GM23338 (cell line): ENCODE measurements around the gene PMM1. TPM values are rescaled to one million over a fixed set of nuclear protein-coding genes. Genes with fewer than 3 reads are reported as not detected.

Experiments
- ATAC-seq: fragments of 200-7000 bp; cut with Tn5 transposase; 3 replicates; pipeline ENCODE4 v1.9.1; 2020
- DNase-seq: peaks from one replicate; pipeline ENCODE4 v3.0.0-alpha.2; 2015; ENCODE audit warnings: low spot score
- H2AFZ ChIP-seq: fragments of 200-600 bp; sonication (generic); 2 replicates; pipeline ENCODE4 v1.8.0; 2016; ENCODE audit warnings: antibody characterized with exemption, mild to moderate bottlenecking, moderate library complexity
- H3F3A ChIP-seq: fragments of 200-600 bp; sonication (generic); replicated peaks from 2 replicates; pipeline ENCODE4 v1.8.0; 2017; ENCODE audit warnings: antibody characterized with exemption, mixed run types, low read depth
- H3K27ac ChIP-seq: fragments of 200-600 bp; sonication (generic); 2 replicates; pipeline ENCODE4 v1.6.1; 2016; ENCODE audit warnings: low read depth
- H3K27me3 ChIP-seq: fragments of 200-600 bp; sonication (generic); 2 replicates; pipeline ENCODE4 v1.8.0; 2016; ENCODE audit warnings: mild to moderate bottlenecking, mixed run types, moderate library complexity; ENCODE audit not compliant: insufficient read depth
- H3K36me3 ChIP-seq: fragments of 200-600 bp; sonication (generic); 2 replicates; pipeline ENCODE4 v1.8.0; 2016; ENCODE audit warnings: mild to moderate bottlenecking; ENCODE audit not compliant: insufficient read depth
- H3K4me1 ChIP-seq: fragments of 200-600 bp; sonication (generic); 2 replicates; pipeline ENCODE4 v1.8.0; 2016; ENCODE audit warnings: mild to moderate bottlenecking, moderate library complexity; ENCODE audit not compliant: insufficient read depth
- H3K4me2 ChIP-seq: fragments of 200-600 bp; sonication (generic); 2 replicates; pipeline ENCODE4 v1.7.1; 2017; ENCODE audit warnings: mixed run types
- H3K4me3 ChIP-seq: fragments of 200-600 bp; sonication (generic); 2 replicates; pipeline ENCODE4 v1.6.1; 2016; ENCODE audit warnings: mixed run types
- H3K79me2 ChIP-seq: fragments of 200-600 bp; sonication (generic); replicated peaks from 2 replicates; pipeline ENCODE4 v1.8.0; 2017; ENCODE audit warnings: mild to moderate bottlenecking; ENCODE audit not compliant: insufficient read depth
- H3K9me2 ChIP-seq: fragments of 200-600 bp; sonication (generic); 2 replicates; pipeline ENCODE4 v1.8.0; 2017; ENCODE audit not compliant: insufficient read depth
- H4K20me1 ChIP-seq: fragments of 200-600 bp; sonication (generic); replicated peaks from 2 replicates; pipeline ENCODE4 v1.8.0; 2017; ENCODE audit warnings: mild to moderate bottlenecking; ENCODE audit not compliant: insufficient read depth
- H3K27ac Mint-ChIP-seq: 2 replicates; pipeline ENCODE4 v1.8.0; 2020; ENCODE audit warnings: inconsistent platforms, mild to moderate bottlenecking, moderate library complexity, mixed read lengths
- H3K27me3 Mint-ChIP-seq: 3 replicates; pipeline ENCODE4 v1.8.0; 2022; ENCODE audit warnings: low read depth, mild to moderate bottlenecking, moderate library complexity, mixed read lengths, inconsistent platforms; ENCODE audit not compliant: insufficient read depth, poor library complexity
- H3K36me3 Mint-ChIP-seq: 3 replicates; pipeline ENCODE4 v1.8.0; 2021; ENCODE audit warnings: low read depth, mild to moderate bottlenecking, inconsistent platforms, moderate library complexity, mixed read lengths
- H3K4me1 Mint-ChIP-seq: 3 replicates; pipeline ENCODE4 v1.8.0; 2020; ENCODE audit warnings: mild to moderate bottlenecking, inconsistent platforms, mixed read lengths
- H3K4me3 Mint-ChIP-seq: 3 replicates; pipeline ENCODE4 v1.8.0; 2021; ENCODE audit warnings: moderate library complexity, mild to moderate bottlenecking, inconsistent platforms, mixed read lengths
- H3K9me3 Mint-ChIP-seq: 3 replicates; pipeline ENCODE4 v1.8.0; 2020; ENCODE audit warnings: moderate library complexity, mild to moderate bottlenecking, inconsistent platforms, mixed read lengths
- CREB1 ChIP-seq: fragments of 250-450 bp; sonication (Bioruptor Pico); IDR thresholded peaks from 2 replicates; pipeline ENCODE4 v1.5.0; 2020; ENCODE audit warnings: low read depth, mild to moderate bottlenecking, moderate library complexity
- EZH2 ChIP-seq: fragments of 200-600 bp; sonication (generic); IDR thresholded peaks from one replicate; pipeline ENCODE4 v1.8.0; 2017; ENCODE audit warnings: antibody characterized with exemption, mild to moderate bottlenecking, low read depth; ENCODE audit not compliant: unreplicated experiment
- JUNB ChIP-seq: IDR thresholded peaks from one replicate; pipeline ENCODE4 v1.6.1; 2016; ENCODE audit warnings: antibody characterized with exemption; ENCODE audit not compliant: unreplicated experiment
- NANOG ChIP-seq: IDR thresholded peaks from 2 replicates; pipeline ENCODE4 v1.6.1; 2016; ENCODE audit warnings: antibody characterized with exemption, borderline replicate concordance
- POLR2AphosphoS5 ChIP-seq: IDR thresholded peaks from 2 replicates; pipeline ENCODE4 v1.6.1; 2016; ENCODE audit warnings: antibody characterized with exemption, low read depth
- STAT1 ChIP-seq: IDR thresholded peaks from one replicate; pipeline ENCODE4 v1.6.1; 2016; ENCODE audit warnings: antibody characterized with exemption; ENCODE audit not compliant: unreplicated experiment
- ZNF114 ChIP-seq: fragments of 250-450 bp; sonication (Bioruptor Pico); IDR thresholded peaks from 2 replicates; pipeline ENCODE4 v1.5.0; 2020; ENCODE audit warnings: mild to moderate bottlenecking, moderate library complexity
- ZNF331 ChIP-seq: fragments of 250-450 bp; sonication (Bioruptor Pico); IDR thresholded peaks from 2 replicates; pipeline ENCODE4 v1.5.0; 2020; ENCODE audit warnings: low read depth, mild to moderate bottlenecking, moderate library complexity
- polyA plus RNA-seq: library from polyadenylated mRNA; unstranded; fragments of >200 nt; fragmentation: Nextera tagmentation; extraction: Ambion mirVana; gene quantifications from 2 replicates; pipeline ENCODE4 v1.2.1, GENCODE V29; 2016
- total RNA-seq: library from RNA; depleted of rRNA; stranded (reverse); fragments of >200 nt; shearing (Covaris generic); gene quantifications from 2 replicates; pipeline ENCODE4 v1.2.3, GENCODE V29; 2014
- TF ChIP-seq, protein P1 (sequence below), 2 experiments: fragments of 200-600 bp in 1 of 2; sonication (generic) in 1 of 2; conservative IDR thresholded peaks; 2 replicates each; pipeline versions ENCODE4 v1.5.1 to v1.6.1; 2016 to 2017; ENCODE audit warnings: antibody characterized with exemption in 2 of 2, low read depth in 2 of 2, mild to moderate bottlenecking in 2 of 2, moderate library complexity in 1 of 2
- TF ChIP-seq, protein P2 (sequence below): IDR thresholded peaks from 2 replicates; pipeline ENCODE4 v1.6.1; 2016; ENCODE audit warnings: antibody characterized with exemption
- TF ChIP-seq, protein P3 (sequence below): fragments of 250-450 bp; sonication (Bioruptor Pico); IDR thresholded peaks from 2 replicates; pipeline ENCODE4 v1.5.0; 2020; ENCODE audit warnings: mild to moderate bottlenecking, moderate library complexity
- TF ChIP-seq, protein P4 (sequence below): IDR thresholded peaks from one replicate; pipeline ENCODE4 v1.6.1; 2018; ENCODE audit warnings: antibody characterized with exemption; ENCODE audit not compliant: unreplicated experiment

PMM1 gene
- total and polyA plus RNA-seq, 2 experiments from 2014 or later: 8.7 to 9.9 TPM

DNA sequence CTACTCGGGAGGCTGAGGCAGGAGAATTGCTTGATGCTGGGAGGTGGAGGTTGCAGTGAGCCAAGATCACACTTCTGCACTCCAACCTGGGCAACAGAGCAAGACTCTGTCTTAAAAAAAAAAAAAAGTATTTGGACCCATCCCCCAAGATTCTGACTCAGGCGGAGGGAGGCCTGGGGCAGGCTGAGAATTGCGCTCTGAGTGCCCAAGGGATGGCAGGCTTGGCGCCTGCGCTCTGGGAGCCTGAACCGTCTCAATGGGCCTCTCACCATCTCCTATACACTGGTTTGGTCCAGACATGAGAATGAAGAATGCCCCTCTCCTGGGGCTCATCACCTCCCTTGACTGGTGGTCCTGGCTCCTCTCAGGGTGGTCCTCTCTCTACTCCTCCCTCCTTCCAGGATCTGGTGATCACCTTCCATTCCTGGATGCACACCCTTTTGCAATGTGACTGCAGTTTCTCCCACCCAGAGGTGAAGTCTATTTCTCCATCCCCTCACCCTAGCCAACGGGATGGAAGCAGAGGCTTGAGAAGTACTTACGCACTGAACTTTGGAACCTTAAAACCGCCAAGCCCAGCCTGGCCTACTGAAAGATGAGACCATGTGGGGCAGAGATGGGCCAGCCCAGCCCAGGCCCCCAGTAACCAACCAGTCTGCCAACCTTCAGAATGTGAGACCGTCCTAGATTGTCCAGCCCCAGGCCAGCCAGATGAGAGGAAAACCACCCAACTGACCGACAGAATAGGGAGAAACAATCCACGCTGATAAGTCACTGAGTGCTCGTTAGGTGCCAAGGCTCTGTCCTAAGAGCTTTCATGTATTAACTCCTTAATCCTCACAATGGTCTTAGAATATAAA lies 50.3 kb downstream of the PMM1 start:
- peaks cover 6% of the 10 kb centered on the region for H3K27me3 Mint-ChIP-seq
- no peaks in the 10 kb centered on the region for H3K36me3 ChIP-seq
- no peak overlapping the region for H3K4me3 ChIP-seq
- peaks cover 3% of the 10 kb centered on the region; the same call in 1 of the 2 replicates for H3F3A ChIP-seq
- H3K4me1 ChIP-seq: no peaks in the 10 kb centered on the region; the same call in 1 of the 2 replicates
- H3K27ac Mint-ChIP-seq: no peak overlapping the region
- H3K9me3 Mint-ChIP-seq: no peaks in the 10 kb centered on the region; the same call in 2 of the 3 replicates
- peaks cover 39% of the 10 kb centered on the region for H3K36me3 Mint-ChIP-seq
- TF ChIP-seq JUNB (no peak), ZNF331 (CRISPR knock-in tag) (no peak), POLR2AphosphoS5 (no peak), ZNF114 (CRISPR knock-in tag) (no peak), EZH2 (no peak), NANOG (no peak), CREB1 (CRISPR knock-in tag) (no peak), STAT1 (no peak)
- TF ChIP-seq, protein P1, sequence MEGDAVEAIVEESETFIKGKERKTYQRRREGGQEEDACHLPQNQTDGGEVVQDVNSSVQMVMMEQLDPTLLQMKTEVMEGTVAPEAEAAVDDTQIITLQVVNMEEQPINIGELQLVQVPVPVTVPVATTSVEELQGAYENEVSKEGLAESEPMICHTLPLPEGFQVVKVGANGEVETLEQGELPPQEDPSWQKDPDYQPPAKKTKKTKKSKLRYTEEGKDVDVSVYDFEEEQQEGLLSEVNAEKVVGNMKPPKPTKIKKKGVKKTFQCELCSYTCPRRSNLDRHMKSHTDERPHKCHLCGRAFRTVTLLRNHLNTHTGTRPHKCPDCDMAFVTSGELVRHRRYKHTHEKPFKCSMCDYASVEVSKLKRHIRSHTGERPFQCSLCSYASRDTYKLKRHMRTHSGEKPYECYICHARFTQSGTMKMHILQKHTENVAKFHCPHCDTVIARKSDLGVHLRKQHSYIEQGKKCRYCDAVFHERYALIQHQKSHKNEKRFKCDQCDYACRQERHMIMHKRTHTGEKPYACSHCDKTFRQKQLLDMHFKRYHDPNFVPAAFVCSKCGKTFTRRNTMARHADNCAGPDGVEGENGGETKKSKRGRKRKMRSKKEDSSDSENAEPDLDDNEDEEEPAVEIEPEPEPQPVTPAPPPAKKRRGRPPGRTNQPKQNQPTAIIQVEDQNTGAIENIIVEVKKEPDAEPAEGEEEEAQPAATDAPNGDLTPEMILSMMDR (conservative IDR thresholded peaks at IDR 0.05; ENCODE audit: low read depth in 2 of 2): no peak
- TF ChIP-seq, protein P2, sequence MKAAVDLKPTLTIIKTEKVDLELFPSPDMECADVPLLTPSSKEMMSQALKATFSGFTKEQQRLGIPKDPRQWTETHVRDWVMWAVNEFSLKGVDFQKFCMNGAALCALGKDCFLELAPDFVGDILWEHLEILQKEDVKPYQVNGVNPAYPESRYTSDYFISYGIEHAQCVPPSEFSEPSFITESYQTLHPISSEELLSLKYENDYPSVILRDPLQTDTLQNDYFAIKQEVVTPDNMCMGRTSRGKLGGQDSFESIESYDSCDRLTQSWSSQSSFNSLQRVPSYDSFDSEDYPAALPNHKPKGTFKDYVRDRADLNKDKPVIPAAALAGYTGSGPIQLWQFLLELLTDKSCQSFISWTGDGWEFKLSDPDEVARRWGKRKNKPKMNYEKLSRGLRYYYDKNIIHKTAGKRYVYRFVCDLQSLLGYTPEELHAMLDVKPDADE: no peak
- TF ChIP-seq, protein P3, sequence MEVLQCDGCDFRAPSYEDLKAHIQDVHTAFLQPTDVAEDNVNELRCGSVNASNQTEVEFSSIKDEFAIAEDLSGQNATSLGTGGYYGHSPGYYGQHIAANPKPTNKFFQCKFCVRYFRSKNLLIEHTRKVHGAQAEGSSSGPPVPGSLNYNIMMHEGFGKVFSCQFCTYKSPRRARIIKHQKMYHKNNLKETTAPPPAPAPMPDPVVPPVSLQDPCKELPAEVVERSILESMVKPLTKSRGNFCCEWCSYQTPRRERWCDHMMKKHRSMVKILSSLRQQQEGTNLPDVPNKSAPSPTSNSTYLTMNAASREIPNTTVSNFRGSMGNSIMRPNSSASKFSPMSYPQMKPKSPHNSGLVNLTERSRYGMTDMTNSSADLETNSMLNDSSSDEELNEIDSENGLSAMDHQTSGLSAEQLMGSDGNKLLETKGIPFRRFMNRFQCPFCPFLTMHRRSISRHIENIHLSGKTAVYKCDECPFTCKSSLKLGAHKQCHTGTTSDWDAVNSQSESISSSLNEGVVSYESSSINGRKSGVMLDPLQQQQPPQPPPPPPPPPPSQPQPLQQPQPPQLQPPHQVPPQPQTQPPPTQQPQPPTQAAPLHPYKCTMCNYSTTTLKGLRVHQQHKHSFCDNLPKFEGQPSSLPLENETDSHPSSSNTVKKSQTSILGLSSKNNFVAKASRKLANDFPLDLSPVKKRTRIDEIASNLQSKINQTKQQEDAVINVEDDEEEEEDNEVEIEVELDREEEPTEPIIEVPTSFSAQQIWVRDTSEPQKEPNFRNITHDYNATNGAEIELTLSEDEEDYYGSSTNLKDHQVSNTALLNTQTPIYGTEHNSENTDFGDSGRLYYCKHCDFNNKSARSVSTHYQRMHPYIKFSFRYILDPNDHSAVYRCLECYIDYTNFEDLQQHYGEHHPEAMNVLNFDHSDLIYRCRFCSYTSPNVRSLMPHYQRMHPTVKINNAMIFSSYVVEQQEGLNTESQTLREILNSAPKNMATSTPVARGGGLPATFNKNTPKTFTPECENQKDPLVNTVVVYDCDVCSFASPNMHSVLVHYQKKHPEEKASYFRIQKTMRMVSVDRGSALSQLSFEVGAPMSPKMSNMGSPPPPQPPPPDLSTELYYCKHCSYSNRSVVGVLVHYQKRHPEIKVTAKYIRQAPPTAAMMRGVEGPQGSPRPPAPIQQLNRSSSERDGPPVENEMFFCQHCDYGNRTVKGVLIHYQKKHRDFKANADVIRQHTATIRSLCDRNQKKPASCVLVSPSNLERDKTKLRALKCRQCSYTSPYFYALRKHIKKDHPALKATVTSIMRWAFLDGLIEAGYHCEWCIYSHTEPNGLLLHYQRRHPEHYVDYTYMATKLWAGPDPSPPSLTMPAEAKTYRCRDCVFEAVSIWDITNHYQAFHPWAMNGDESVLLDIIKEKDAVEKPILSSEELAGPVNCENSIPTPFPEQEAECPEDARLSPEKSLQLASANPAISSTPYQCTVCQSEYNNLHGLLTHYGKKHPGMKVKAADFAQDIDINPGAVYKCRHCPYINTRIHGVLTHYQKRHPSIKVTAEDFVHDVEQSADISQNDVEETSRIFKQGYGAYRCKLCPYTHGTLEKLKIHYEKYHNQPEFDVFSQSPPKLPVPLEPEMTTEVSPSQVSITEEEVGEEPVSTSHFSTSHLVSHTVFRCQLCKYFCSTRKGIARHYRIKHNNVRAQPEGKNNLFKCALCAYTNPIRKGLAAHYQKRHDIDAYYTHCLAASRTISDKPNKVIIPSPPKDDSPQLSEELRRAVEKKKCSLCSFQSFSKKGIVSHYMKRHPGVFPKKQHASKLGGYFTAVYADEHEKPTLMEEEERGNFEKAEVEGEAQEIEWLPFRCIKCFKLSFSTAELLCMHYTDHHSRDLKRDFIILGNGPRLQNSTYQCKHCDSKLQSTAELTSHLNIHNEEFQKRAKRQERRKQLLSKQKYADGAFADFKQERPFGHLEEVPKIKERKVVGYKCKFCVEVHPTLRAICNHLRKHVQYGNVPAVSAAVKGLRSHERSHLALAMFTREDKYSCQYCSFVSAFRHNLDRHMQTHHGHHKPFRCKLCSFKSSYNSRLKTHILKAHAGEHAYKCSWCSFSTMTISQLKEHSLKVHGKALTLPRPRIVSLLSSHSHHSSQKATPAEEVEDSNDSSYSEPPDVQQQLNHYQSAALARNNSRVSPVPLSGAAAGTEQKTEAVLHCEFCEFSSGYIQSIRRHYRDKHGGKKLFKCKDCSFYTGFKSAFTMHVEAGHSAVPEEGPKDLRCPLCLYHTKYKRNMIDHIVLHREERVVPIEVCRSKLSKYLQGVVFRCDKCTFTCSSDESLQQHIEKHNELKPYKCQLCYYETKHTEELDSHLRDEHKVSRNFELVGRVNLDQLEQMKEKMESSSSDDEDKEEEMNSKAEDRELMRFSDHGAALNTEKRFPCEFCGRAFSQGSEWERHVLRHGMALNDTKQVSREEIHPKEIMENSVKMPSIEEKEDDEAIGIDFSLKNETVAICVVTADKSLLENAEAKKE (CRISPR knock-in tag): no peak
- TF ChIP-seq, protein P4, sequence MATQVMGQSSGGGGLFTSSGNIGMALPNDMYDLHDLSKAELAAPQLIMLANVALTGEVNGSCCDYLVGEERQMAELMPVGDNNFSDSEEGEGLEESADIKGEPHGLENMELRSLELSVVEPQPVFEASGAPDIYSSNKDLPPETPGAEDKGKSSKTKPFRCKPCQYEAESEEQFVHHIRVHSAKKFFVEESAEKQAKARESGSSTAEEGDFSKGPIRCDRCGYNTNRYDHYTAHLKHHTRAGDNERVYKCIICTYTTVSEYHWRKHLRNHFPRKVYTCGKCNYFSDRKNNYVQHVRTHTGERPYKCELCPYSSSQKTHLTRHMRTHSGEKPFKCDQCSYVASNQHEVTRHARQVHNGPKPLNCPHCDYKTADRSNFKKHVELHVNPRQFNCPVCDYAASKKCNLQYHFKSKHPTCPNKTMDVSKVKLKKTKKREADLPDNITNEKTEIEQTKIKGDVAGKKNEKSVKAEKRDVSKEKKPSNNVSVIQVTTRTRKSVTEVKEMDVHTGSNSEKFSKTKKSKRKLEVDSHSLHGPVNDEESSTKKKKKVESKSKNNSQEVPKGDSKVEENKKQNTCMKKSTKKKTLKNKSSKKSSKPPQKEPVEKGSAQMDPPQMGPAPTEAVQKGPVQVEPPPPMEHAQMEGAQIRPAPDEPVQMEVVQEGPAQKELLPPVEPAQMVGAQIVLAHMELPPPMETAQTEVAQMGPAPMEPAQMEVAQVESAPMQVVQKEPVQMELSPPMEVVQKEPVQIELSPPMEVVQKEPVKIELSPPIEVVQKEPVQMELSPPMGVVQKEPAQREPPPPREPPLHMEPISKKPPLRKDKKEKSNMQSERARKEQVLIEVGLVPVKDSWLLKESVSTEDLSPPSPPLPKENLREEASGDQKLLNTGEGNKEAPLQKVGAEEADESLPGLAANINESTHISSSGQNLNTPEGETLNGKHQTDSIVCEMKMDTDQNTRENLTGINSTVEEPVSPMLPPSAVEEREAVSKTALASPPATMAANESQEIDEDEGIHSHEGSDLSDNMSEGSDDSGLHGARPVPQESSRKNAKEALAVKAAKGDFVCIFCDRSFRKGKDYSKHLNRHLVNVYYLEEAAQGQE: no peak
- H3K9me2 ChIP-seq: no peaks in the 10 kb centered on the region
- peaks cover 11% of the 10 kb centered on the region for H4K20me1 ChIP-seq
- no peak overlapping the region for H3K4me3 Mint-ChIP-seq
- H3K4me1 Mint-ChIP-seq: peaks cover 26% of the 10 kb centered on the region
- peaks cover 54% of the 10 kb centered on the region for H3K79me2 ChIP-seq
- DNase-seq (no peak), ATAC-seq (no peak)
- H3K27ac ChIP-seq: no peak overlapping the region
- no peaks in the 10 kb centered on the region for H3K27me3 ChIP-seq
- H2AFZ ChIP-seq: no peak overlapping the region
- H3K4me2 ChIP-seq: no peak overlapping the region
